Transverse colon (tissue), 4 donors: ENCODE data around the gene RBM4B. TPM values are rescaled to one million over a fixed set of nuclear protein-coding genes. Genes with fewer than 3 reads are reported as not detected.
A peak's percentile ranks its signal among the peaks of the same experiment; 100 is the strongest.

ENCODE experiments used
- DNase-seq: peaks from one replicate; pipeline ENCODE4 v3.0.0-alpha.2; 2019
- H3K27ac ChIP-seq, 4 donors: fragments of 200-600 bp; sonication (generic); 2 replicates each; pipeline ENCODE4 v1.5.1; 2016 to 2018; ENCODE audit warnings: inconsistent platforms in 4 of 4
- H3K27me3 ChIP-seq: fragments of 200-600 bp; sonication (generic); 2 replicates; pipeline ENCODE4 v1.5.1; 2017; ENCODE audit warnings: inconsistent platforms
- H3K36me3 ChIP-seq, 4 donors: fragments of 200-600 bp; sonication (generic); 2 replicates each; pipeline ENCODE4 v1.5.1; 2017 to 2019; ENCODE audit warnings: inconsistent platforms in 4 of 4
- H3K4me1 ChIP-seq, 4 donors: fragments of 200-600 bp; sonication (generic); 2 replicates each; pipeline ENCODE4 v1.5.1; 2017 to 2020; ENCODE audit warnings: inconsistent platforms in 4 of 4
- H3K4me3 ChIP-seq, 4 donors: fragments of 200-600 bp; sonication (generic); 1 replicate in 1 of 4; 2 replicates in 3 of 4; pipeline versions ENCODE4 v1.5.1 to v1.6.1; 2017 to 2019; ENCODE audit warnings: inconsistent platforms in 4 of 4
- H3K9me3 ChIP-seq, 2 donors: fragments of 200-600 bp; sonication (generic); 2 replicates each; pipeline ENCODE4 v1.5.1; 2017 to 2019; ENCODE audit warnings: inconsistent platforms in 2 of 2
- CTCF ChIP-seq, 5 experiments: fragments of 200-600 bp in 3 of 5; fragments of 450-650 bp in 2 of 5; sonication (generic) in 3 of 5; IDR thresholded peaks; 1 replicate in 2 of 5; 2 replicates in 3 of 5; pipeline ENCODE4 v1.5.1; 2016 to 2017; ENCODE audit warnings: antibody characterized with exemption in 5 of 5, inconsistent platforms in 3 of 5, mild to moderate bottlenecking in 2 of 5, moderate library complexity in 1 of 5
- EP300 ChIP-seq: sonication (generic); formaldehyde crosslinking; IDR thresholded peaks from one replicate; pipeline ENCODE4 v1.6.1; 2017; ENCODE audit warnings: antibody characterized with exemption, low read depth
- POLR2A ChIP-seq: fragments of 450-650 bp; IDR thresholded peaks from one replicate; pipeline ENCODE4 v1.6.1; 2016; ENCODE audit warnings: antibody characterized with exemption, mild to moderate bottlenecking, moderate library complexity
- POLR2AphosphoS5 ChIP-seq, 3 donors: sonication (generic); formaldehyde crosslinking; IDR thresholded peaks; one replicate each; pipeline ENCODE4 v1.6.1; 2016; ENCODE audit warnings: antibody characterized with exemption in 3 of 3
- WGBS, 2 donors: methylation state at CpG; one replicate each; pipeline ENCODE4 v1.1.5; 2018; ENCODE audit warnings: low coverage in 1 of 2; 5-methylcytosine and 5-hydroxymethylcytosine counted together
- in situ Hi-C, 4 donors: fragments of 200-750 bp; cut with MboI; loops; one replicate each; pipeline versions ENCODE4 v1.15.0 to v1.15.1; 2017; ENCODE audit warnings: low sequenced_read_pairs in 3 of 4, low pct_ligation_motif_present in 1 of 4, low pct_unique_long_range_greater_than_20kb in 1 of 4
- intact Hi-C: fragments of 100-400 bp; cut with DNase I; formaldehyde crosslinking; loops from one replicate; pipeline ENCODE4 v1.15.1; 2023; ENCODE audit warnings: low total_unique reads
- total RNA-seq, 4 donors: library from RNA; depleted of rRNA; stranded (reverse); fragments of >200 nt; gene quantifications; one replicate each; pipeline ENCODE4 v1.1.0, GENCODE V29; 2016

RBM4B gene
- total RNA-seq, 4 donors from 2014 or later = 14.2 to 22.1 (median 15.5) TPM

GRCh38 chr11:66625041-66625751, 52.5 kb downstream of the RBM4B start:
- TF ChIP-seq CTCF (IDR thresholded peaks at IDR 0.05) (no peak), POLR2AphosphoS5 (IDR thresholded peaks at IDR 0.05) (no peak), EP300 (no peak), POLR2A (no peak)
- intact Hi-C loops = no loop called here
- 95% methylated on average over 21 of the region's 26 CpGs; no CpG with 5 or more reads in 1 of the 2 donors for WGBS, 2 donors
- in situ Hi-C loops = no loop called here
- H3K4me1 ChIP-seq = peaks cover 28 to 50% (median 34%) of the 10 kb centered on the region in 4 donors
- peaks cover 0 to 50% (median 23%) of the 10 kb centered on the region in 4 donors for H3K36me3 ChIP-seq
- H3K4me3 ChIP-seq = no peak overlapping the region
- DNase-seq = no peak
- H3K9me3 ChIP-seq = no peaks in the 10 kb centered on the region
- H3K27me3 ChIP-seq = no peaks in the 10 kb centered on the region
- peak overlapping the region; percentile 64 to 98 (median 74) for H3K27ac ChIP-seq

DNA sequence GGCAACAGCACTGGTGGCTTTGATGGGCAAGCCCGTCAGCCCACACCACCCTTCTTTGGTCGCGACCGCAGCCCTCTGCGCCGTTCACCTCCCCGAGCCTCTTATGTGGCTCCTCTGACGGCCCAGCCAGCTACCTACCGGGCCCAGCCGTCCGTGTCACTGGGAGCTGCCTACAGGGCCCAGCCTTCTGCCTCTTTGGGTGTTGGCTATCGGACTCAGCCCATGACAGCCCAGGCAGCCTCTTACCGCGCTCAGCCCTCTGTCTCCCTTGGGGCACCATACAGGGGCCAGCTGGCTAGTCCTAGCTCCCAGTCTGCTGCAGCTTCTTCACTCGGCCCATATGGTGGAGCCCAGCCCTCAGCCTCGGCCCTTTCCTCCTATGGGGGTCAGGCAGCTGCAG, 53.2 kb downstream of the RBM4B start:
- intact Hi-C loops (no loop called here), in situ Hi-C loops (no loop called here)
- Histone ChIP-seq H3K4me1 (peaks cover 32 to 56% (median 39%) of the 10 kb centered on the region in 4 donors), H3K36me3 (peaks cover 0 to 45% (median 23%) of the 10 kb centered on the region in 4 donors), H3K27ac (peak overlapping the region; percentile 64 to 98 (median 74)), H3K4me3 (no peak overlapping the region), H3K9me3 (no peaks in the 10 kb centered on the region), H3K27me3 (no peaks in the 10 kb centered on the region)
- 88% methylated on average over 16 of the region's 16 CpGs; no CpG with 5 or more reads in 1 of the 2 donors for WGBS, 2 donors
- DNase-seq = no peak
- TF ChIP-seq CTCF (IDR thresholded peaks at IDR 0.05) (no peak), EP300 (no peak), POLR2AphosphoS5 (IDR thresholded peaks at IDR 0.05) (no peak), POLR2A (no peak)

GRCh38 chr11:66619080-66619554, 58.6 kb downstream of the RBM4B start:
- H3K36me3 ChIP-seq = peaks cover 0 to 7% (median 1%) of the 10 kb centered on the region in 4 donors
- H3K9me3 ChIP-seq = no peaks in the 10 kb centered on the region
- in situ Hi-C loops = no loop called here
- TF ChIP-seq POLR2AphosphoS5 (IDR thresholded peaks at IDR 0.05) = peak; percentile 41 to 77 (median 52)
- no peak for TF ChIP-seq EP300
- no peak for TF ChIP-seq CTCF (IDR thresholded peaks at IDR 0.05)
- peak; percentile 41 for TF ChIP-seq POLR2A
- no peaks in the 10 kb centered on the region for H3K27me3 ChIP-seq
- H3K4me3 ChIP-seq = peak overlapping the region in 3 of 4 donors; percentile 82 to 88 (median 83)
- peak overlapping the region; percentile 92 to 98 (median 98) for H3K27ac ChIP-seq
- peaks cover 37 to 72% (median 57%) of the 10 kb centered on the region in 4 donors for H3K4me1 ChIP-seq
- intact Hi-C loops = no loop called here
- no peak for DNase-seq
- 25 to 39% methylated on average over 3 to 4 of the region's 4 CpGs for WGBS, 2 donors

GRCh38 chr11:66617155-66617834, 60.4 kb downstream of the RBM4B start:
- H3K9me3 ChIP-seq = no peaks in the 10 kb centered on the region
- DNase-seq = no peak
- intact Hi-C loops (no loop called here), in situ Hi-C loops (no loop called here)
- WGBS, 2 donors = 0% methylated on average over 6 to 32 of the region's 38 CpGs
- peaks cover 0 to under 1% (median 0%) of the 10 kb centered on the region in 4 donors for H3K36me3 ChIP-seq
- peak overlapping the region; percentile 51 to 88 (median 82) for H3K4me3 ChIP-seq
- H3K27me3 ChIP-seq = no peaks in the 10 kb centered on the region
- TF ChIP-seq POLR2AphosphoS5 (IDR thresholded peaks at IDR 0.05) (peak in 2 of 3 donors; percentile 27 to 66), CTCF (IDR thresholded peaks at IDR 0.05) (no peak), EP300 (no peak), POLR2A (no peak)
- H3K4me1 ChIP-seq = peaks cover 30 to 54% (median 47%) of the 10 kb centered on the region in 4 donors
- H3K27ac ChIP-seq = peak overlapping the region; percentile 92 to 98 (median 98)
